ENCODE results near the gene ATP6V1G1.

The ATP6V1G1 gene

DNA sequence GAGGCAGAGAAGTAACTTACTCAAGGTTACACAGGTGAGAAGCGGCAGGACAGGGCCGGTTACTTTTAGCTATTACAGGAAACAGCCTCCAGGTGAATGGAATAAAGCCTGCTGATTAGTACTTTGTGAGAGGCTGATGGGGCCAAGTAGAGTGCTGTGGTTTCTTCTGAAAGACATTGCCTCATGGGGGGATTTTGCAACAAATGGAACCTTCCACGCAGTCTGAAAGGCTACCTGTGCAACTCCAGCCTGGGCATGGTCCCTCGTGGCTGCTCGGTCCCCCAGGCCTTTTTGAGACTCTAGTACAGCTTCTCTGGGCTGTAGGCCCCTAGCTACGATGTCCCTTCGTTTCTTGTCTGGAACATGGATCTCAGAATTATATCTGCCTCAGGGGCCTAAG, 25.5 kb downstream of the ATP6V1G1 start:
- DNase-seq: no peak

DNA sequence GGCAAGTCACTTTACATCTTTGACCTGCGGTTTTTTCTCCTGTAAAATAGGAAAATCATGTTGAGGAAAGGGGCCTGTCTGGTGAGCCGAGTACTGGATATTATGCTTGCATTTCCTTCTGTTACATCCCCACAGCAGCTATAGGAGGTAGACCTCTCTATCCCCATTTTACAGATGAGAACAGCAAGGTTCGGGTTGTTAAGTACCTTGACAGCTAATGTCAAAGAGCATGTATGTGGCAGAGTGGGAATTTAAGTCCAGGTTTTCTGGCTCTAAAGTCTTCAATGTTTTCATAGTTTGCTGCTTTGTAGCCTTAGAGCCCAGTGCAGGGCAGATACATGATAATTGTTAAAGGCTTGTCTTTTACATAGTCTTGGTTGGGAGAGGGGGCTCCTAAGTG, 26.4 kb downstream of the ATP6V1G1 start:
- no peak for DNase-seq

DNA sequence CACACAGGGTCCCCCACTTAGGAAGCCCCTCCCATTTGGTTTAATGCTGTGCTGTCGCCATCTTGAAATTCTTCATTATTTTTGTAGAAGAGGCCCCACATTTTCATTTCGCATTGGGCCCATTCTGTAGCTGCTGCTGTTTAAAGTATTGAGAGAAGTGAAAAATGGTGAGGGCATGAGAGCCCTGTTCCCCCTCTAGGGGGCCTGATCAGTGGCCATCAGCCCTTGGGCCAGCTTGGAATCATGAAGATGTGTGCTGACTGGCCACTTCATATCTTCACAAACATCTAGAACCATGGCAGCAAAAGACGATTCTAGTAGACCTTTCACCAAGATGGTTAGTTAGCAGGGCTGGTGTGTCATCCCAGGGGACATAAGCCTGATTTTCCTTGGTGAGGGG, 26.8 kb downstream of the ATP6V1G1 start:
- no peak for DNase-seq

DNA sequence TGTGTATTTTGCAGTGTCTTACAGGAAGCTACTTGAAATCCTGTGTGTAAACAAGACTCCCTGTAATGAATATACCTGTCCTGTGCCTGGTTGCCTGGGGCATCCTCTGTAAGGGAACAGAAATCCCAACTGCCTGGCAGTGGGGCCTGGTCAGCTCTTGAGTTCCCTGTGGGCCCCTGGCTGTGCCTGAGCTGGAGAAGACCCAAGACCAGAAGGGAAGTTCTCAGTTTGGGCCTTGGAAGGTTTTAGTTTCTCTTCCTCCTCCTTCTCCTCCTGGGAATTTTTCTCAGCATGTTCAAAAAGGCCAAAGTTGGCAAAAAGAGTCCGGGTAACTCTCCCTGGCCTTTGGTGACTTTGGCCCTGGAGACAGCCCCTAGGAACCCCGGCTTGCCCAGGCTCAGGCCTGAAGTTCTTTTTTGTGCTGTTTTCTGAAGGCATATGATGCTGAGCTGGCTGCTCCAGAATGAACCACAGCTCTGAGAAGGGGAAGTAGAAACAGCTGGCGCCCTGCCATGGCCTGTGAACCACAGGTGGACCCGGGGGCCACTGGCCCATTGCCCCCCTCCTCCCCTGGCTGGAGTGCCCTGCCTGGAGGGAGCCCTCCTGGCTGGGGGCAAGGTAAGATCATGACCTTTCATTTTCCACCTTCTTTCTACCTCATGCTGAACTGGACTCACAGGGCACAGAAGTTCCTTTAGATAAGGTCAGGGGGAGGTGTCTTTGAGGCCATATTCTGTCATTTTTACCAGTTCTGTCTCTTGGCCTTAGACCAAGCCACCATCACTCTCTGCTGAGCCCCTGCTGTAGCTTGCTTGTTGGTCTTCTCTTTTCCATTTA, 29.3 kb downstream of the ATP6V1G1 start:
- no peak for DNase-seq

DNA sequence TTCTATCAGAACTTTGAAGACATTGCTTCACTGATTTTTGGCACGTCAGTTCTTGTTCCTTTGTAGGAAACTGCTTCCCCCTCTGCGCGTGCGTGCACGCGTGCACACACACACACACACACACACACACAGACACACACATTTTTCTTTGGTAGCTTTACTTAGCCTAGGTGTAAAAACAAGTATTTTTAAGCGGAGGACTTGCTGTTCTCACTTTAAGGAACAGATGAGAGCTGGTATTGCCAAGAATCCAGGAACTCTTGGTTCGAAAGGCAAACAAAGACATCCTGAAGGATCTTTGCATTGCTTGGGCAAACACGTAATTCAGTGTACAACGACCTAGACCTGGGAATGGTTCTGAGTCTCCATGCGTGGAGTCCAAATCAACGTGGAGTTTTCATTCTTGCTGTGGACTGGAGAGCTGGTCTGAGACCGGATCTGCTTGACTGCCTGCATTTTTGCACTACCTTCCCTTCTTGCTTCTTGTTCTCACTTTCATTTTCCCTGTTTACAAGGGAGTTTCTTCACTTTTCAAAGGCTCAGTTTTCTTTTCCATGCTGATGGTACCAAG, 31.7 kb downstream of the ATP6V1G1 start:
- DNase-seq: no peak

DNA sequence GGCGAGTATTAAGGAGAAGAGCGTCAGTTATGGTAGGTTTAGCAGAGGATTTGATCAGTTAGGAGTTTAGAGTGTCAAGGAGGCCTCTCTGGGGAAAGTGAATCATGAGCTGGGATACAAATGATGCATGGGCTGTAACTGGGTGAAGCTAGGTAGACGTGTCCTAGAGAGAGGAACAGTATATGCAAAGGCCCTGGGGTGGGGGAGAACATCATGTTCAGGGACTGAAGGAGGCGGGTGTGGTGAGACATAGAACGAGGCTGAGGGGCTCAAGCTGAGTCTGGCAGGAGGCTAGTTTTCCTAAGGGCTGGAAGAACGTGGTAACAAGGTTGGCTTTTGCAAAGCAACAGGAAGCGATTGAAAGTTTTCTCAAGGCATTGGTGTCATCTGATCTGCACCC, 34.0 kb downstream of the ATP6V1G1 start:
- DNase-seq: no peak

DNA sequence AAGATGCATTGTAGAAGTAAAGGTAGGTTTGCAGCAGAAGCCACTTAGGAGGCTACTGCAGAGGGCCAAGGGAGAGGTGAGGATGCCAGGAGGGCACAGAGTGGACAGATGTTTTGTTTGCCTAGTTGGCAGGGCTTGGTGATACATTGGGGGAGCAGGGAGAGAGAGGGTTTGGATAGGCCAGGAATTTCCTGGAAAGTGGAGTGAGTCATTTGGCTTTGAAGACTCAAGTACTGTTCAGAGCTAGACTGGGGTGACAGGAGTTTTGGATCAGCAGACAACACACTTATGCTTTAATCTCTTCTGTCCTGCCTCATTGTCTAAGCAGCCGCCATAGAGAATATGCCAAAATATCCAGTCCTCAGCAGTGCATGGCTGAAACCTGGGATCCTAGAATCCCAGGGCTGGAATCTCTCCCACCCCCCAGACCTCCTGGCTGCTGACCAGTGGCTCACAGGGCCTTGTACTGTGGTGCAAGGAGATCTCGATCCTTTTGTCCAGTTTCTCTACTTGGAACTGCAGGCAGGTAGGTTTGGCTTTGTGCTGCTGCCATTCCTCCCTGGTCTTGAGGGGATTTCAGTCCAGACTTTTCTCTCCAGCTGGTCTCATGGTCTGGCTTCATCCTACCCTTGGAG, 34.5 kb downstream of the ATP6V1G1 start:
- DNase-seq: no peak

DNA sequence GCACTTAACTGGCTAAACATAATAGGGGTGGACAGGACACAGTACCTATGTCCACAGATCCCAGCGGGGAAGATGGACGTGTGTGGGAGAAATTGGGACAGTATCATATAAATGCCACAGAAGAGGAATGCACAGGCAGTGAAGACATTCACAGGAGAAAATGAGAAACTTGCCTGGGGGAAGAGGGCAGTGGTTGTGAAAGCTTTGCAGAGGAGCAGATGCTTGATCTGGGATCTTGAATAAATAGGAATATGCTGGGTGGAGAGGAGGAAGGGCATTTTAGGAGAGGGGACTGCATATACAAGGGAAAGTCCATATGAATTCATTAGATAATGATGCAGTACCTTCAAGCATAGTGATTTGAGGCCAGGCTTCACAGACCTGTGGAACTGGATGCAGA, 37.1 kb downstream of the ATP6V1G1 start:
- DNase-seq: no peak

DNA sequence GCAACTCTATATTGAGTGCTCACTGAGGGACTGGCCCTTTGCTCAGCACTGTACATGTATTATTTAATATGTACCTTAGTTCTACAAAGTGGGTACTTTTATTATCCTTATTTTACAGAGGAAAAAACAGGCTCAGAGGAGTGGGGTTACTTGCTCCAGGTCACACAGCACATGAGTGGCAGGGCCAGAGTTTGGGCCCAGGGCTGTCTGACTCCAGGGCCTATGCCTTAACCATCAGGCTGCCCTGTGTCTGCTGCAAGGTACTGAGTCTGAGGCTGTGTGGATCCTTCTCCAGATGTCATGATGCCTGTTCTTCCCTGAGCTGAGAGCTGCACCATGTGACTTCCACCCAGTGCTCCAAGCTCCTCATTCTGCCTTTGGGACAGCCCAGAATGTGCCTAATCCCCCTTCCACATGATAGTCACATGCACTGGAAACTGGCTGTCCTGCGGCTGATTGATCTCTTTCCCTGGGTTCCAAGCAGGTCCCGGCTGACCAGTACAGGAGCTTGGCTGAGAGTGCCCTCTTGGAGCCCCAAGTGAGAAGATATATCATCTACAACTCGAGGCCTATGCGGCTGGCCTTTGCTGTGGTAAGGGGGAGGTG, 38.9 kb downstream of the ATP6V1G1 start:
- no peak for DNase-seq

DNA sequence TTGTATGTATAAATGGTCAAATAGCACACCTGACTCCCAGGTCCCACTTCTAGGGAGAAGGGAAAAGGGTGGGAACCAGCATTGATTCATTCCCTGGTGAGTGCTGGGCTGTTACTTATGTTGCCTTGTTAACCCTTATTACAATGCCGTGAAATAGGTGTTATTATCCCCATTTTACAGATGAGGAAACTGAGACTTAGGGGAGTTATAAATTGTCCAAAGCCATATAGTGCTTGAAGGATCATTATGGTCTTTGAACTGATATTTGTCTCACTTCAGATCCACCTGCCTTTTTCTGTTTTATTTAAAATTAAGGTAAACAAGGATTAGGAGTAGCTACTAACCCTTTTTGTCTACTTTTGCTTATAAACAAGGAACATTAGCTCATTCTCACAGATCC, 40.0 kb downstream of the ATP6V1G1 start:
- no peak for DNase-seq

DNA sequence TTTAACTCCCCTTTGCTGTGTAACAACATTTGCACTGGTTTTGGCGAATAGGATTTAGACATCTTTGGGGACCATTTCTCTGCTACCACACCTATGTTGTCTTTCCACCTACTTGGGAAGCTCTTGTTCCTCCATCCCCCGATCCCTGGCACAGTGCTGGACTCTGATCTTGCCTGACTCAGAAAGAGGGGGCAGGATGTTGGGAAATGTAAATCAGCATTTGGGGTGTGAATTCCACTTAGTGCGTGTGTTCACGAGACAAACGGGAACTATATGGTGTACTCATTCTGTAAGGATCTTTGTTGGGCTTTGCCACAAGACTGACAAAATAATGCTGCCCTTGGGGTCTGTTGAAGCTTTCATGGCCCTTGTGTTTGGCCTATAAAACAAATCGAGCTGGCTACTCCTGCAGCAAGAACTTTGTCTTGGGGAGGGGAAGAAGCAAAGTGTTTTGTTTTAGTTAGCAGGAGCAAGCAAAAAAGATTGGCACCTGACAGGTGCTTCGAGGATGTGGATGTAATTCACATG, 42.1 kb downstream of the ATP6V1G1 start:
- no peak for DNase-seq

DNA sequence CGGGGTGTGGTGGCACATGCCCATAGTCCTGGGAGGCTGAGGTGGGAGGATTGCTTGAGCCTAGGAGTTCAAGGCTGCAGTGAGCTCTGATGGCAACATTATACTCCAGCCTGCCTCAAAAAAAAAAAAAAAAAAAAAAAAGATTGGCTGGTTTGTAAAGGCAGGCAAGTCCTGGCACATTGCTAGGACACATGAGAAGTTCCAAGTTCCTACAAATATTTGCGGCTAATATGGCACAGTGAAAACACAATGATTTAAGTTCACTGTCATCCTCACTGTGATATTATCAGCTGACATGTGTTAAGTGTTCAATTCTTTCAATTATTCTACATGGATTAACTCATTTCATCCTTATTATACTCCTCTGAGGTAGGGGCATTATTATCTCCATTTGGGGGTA, 43.6 kb downstream of the ATP6V1G1 start:
- DNase-seq: no peak

DNA sequence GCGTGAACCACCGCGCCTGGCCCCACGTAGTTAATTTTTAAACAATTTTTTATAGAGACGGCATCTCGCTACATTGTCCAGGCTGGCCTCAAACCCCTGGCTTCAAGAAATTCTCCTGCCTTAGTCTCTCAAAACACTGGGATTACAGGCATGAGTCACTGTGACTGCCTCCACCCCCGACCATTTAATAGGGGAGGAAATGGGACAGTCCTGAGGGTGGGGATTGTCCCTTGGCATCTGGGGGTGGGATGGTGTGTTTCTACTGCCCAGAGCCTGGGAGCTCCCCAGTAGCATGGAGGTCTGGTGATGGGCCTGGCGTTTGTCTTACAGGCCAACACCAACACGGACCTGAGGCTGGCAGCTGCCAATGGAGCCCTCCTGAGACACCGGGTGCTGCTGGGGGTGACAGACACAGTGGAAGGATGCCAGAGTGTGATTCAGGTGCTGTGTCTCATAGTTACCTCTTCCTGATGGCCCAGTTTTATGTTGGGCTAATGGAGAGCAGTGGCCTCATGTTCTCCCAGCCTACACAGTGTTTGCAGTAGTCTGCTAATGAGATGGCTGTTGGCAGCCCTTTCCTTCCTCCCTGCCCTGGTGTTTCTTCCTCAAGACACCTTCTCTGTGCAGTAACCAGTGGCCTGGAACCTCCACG, 46.0 kb downstream of the ATP6V1G1 start:
- no peak for DNase-seq

DNA sequence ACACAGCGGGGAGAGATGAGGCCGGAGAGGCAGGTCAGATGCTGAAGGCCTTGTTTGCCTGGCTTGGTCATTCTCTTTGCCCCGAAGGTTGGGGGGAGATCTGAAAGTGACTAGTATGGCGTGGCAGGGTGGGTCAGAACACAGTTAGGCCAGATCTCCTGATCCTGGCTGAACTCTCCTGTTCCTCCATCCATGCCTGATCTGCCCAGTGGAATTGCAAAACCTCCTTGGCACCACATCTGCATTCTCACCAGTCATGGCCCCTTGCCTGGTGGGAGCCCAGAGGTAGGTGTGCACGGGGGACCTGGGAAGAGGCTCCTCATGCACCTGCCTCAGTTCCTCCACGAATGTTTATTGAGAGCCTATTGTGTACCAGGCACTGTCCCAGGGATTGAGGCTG, 46.8 kb downstream of the ATP6V1G1 start:
- no peak for DNase-seq

DNA sequence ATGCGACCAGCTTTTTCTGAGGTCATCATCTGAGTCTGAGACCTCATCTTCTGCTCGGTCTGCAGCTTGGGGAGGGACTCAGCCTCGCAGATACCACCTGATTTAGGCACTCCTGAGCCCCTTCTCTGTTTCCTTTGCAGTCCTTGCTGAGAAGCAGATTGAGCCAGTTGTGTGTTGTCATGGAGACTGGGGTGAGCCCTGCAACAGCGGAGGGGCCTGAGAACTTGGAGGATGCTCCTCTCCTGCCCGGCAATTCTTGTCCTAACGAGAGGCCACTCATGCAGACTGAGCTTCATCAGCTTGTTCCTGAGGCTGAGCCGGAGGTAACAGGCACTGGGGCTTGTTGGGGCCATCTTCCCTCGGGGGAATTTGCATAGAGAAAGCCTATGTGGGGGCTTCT, 50.8 kb downstream of the ATP6V1G1 start:
- no peak for DNase-seq

DNA sequence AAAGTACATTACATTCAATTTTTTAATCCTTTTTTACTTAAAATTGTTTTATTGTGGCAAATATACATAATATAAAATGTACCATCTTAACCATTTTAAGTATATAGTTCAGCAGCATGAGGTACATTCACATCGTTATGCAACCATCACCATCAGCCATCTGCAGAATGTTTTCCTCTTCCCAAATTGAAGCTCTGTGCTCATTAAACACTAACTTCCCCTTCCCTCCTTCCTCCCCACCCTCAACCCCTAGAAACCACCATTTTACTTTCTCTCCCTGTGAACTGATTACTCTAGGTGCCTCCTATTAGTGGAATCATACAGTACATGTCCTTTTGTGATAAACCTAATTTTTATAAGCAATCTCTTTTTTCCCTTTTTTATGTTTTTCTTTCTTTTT, 54.4 kb downstream of the ATP6V1G1 start:
- no peak for DNase-seq

DNA sequence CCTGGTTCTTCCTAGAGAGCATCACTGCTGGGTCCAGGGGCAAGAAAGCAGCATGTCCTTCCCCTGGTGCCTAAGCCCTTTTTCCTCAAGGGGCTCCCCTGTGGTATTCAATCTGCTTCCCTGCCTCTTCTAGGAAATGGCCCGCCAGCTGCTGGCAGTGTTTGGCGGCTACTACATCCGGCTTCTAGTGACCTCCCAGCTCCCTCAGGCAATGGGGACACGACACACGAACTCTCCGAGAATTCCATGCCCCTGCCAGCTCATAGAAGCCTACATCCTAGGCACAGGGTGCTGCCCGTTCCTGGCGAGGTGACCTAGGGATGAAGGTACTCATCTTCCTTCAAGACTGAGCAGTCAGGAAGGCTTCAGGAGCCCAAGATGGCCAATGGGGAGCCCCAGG, 55.4 kb downstream of the ATP6V1G1 start:
- no peak for DNase-seq

DNA sequence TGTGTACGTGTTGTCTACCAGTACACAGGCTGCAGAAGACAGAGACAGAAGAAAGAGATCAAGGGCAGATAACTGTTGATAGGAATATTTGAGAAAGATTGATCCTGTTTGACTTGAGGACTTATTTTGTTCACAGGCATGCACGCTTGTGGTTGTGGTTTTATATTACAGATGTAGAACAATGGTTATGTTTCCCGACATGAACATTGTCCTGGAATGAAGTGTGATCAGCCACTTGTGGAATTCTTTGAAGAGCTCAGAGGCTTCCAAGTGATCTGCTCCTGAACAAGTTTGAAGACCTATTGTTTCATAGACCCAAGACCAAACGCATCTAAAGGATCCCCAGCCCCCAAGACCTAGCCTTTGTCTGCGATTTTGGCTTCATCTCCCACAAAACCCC, 56.3 kb downstream of the ATP6V1G1 start:
- peak; percentile 13 for DNase-seq

Data from activated CD8-positive, alpha-beta memory T cell treated with anti-CD3 and anti-CD28 coated beads, Interleukin-2, amount 50 U/mL, for 48 hours (primary cell).